ENCODE results near the gene GRM4.
"Not testable (repeated sequence)": the region's sequence is repeated elsewhere in the genome, so short reads cannot be mapped to it uniquely, and the experiment has no call there.

Gene GRM4

GRCh38 chr6:34022250-34022872, 123.5 kb downstream of the GRM4 start:
- no peak for DNase-seq (ENCODE audit: low spot score)

GRCh38 chr6:34021554-34022190, 124.2 kb downstream of the GRM4 start:
- no peak for DNase-seq (ENCODE audit: low spot score)

- no peak for DNase-seq (ENCODE audit: low spot score)
These were observed 124.9 kb downstream of the GRM4 start for GRCh38 chr6:34020807-34021553.

- DNase-seq (ENCODE audit: low spot score), result no peak
These were observed 125.6 kb downstream of the GRM4 start for GRCh38 chr6:34020278-34020677.

GRCh38 chr6:34018961-34019606, 126.8 kb downstream of the GRM4 start:
- DNase-seq (ENCODE audit: low spot score), result no peak

GRCh38 chr6:34018026-34018425, 127.9 kb downstream of the GRM4 start:
- DNase-seq (ENCODE audit: low spot score), result no peak

- no peak for DNase-seq (ENCODE audit: low spot score)
These were observed 128.6 kb downstream of the GRM4 start for GRCh38 chr6:34017106-34017805.

- DNase-seq (ENCODE audit: low spot score), result not testable (repeated sequence)
These were observed 129.3 kb downstream of the GRM4 start for GRCh38 chr6:34016573-34016972.

- peak; percentile 79 for DNase-seq (ENCODE audit: low spot score)
These were observed 130.3 kb downstream of the GRM4 start for GRCh38 chr6:34015586-34015985.

- DNase-seq (ENCODE audit: low spot score), result no peak
These were observed 134.6 kb downstream of the GRM4 start for GRCh38 chr6:34011264-34011663.

- DNase-seq (ENCODE audit: low spot score), result no peak
These were observed 139.9 kb downstream of the GRM4 start for GRCh38 chr6:34005901-34006531.

GRCh38 chr6:34004706-34005105, 141.2 kb downstream of the GRM4 start:
- DNase-seq (ENCODE audit: low spot score), result no peak

GRCh38 chr6:34003962-34004361, 141.9 kb downstream of the GRM4 start:
- no peak for DNase-seq (ENCODE audit: low spot score)

GRCh38 chr6:34001706-34002621, 143.9 kb downstream of the GRM4 start:
- DNase-seq (ENCODE audit: low spot score), result no peak

- DNase-seq (ENCODE audit: low spot score), result no peak
These were observed 145.6 kb downstream of the GRM4 start for GRCh38 chr6:34000281-34000680.

- DNase-seq (ENCODE audit: low spot score), result no peak
These were observed 146.3 kb downstream of the GRM4 start for GRCh38 chr6:33999567-33999966.

- no peak for DNase-seq (ENCODE audit: low spot score)
These were observed 147.2 kb downstream of the GRM4 start for GRCh38 chr6:33998660-33999059.

- no peak for DNase-seq (ENCODE audit: low spot score)
These were observed 148.6 kb downstream of the GRM4 start for GRCh38 chr6:33997265-33997664.

- DNase-seq (ENCODE audit: low spot score), result no peak
These were observed 149.8 kb downstream of the GRM4 start for GRCh38 chr6:33996120-33996475.

- DNase-seq (ENCODE audit: low spot score), result no peak
These were observed 150.4 kb downstream of the GRM4 start for GRCh38 chr6:33995309-33996119.
